Kidney (tissue), 14 donors: ENCODE measurements around the gene AKR1B1. TPM values are rescaled to one million over a fixed set of nuclear protein-coding genes. Genes with fewer than 3 reads are reported as not detected.

ENCODE experiments used
- DNase-seq, 5 donors: peaks; one replicate each; pipeline ENCODE4 v3.0.0-alpha.2; 2013 to 2020
- FAIRE-seq: peaks from 2 replicates; lab custom pipeline; 2012; peaks lifted over from hg19 to GRCh38; lab: Jason Lieb, UNC
- H3K27ac ChIP-seq, 2 donors: one replicate each; pipeline ENCODE4 v1.7.0; 2013; ENCODE audit warnings: low read depth in 2 of 2, low read length in 2 of 2, inconsistent platforms in 1 of 2
- H3K27me3 ChIP-seq: one replicate; pipeline ENCODE4 v1.7.1; 2013; ENCODE audit warnings: low read length, inconsistent platforms; ENCODE audit not compliant: control insufficient read depth, insufficient read depth
- H3K36me3 ChIP-seq, 3 donors: one replicate each; pipeline versions ENCODE4 v1.7.0 to v1.7.1; 2013; ENCODE audit warnings: low read length in 3 of 3, control low read depth in 1 of 3, inconsistent platforms in 1 of 3; ENCODE audit not compliant: insufficient read depth in 3 of 3, control insufficient read depth in 2 of 3
- H3K4me1 ChIP-seq, 3 donors: one replicate each; pipeline versions ENCODE4 v1.7.0 to v1.7.1; 2013; ENCODE audit warnings: low read length in 3 of 3, inconsistent platforms in 1 of 3, low read depth in 1 of 3; ENCODE audit not compliant: control insufficient read depth in 2 of 3, insufficient read depth in 2 of 3
- H3K4me3 ChIP-seq, 3 donors: one replicate each; pipeline versions ENCODE4 v1.7.0 to v1.8.1; 2013; ENCODE audit warnings: low read length in 3 of 3, control low read depth in 1 of 3, inconsistent platforms in 1 of 3
- H3K9ac ChIP-seq, 3 donors: one replicate each; pipeline versions ENCODE4 v1.7.0 to v1.7.1; 2013; ENCODE audit warnings: low read length in 3 of 3, control low read depth in 1 of 3, inconsistent platforms in 1 of 3
- H3K9me3 ChIP-seq, 3 donors: one replicate each; pipeline versions ENCODE4 v1.7.0 to v1.7.1; 2013; ENCODE audit warnings: low read length in 3 of 3, control low read depth in 1 of 3, inconsistent platforms in 1 of 3; ENCODE audit not compliant: control insufficient read depth in 2 of 3, insufficient read depth in 1 of 3
- CTCF ChIP-seq: IDR thresholded peaks from 3 replicates; pipeline ENCODE4 v1.5.1; 2012; ENCODE audit warnings: mild to moderate bottlenecking, moderate library complexity, borderline replicate concordance; ENCODE audit not compliant: insufficient read depth; ENCODE audit errors: extremely low read depth
- intact Hi-C: fragments of 100-400 bp; cut with DNase I; formaldehyde crosslinking; loops from one replicate; pipeline ENCODE4 v1.11.1; 2022
- polyA plus RNA-seq: library from polyadenylated mRNA; stranded (reverse); fragments of 350-450 nt; fragmentation: Illumina TruSeq; extraction: RNeasy Lipid Tissue Mini Kit (QIAGEN cat#74804); gene quantifications from one replicate; pipeline ENCODE4 v1.2.3, GENCODE V29; 2014; ENCODE audit warnings: low read depth, low replicate concordance; ENCODE audit not compliant: insufficient read depth
- total RNA-seq: library from RNA; stranded (reverse); fragmentation: NEBNext Ultra II Directional; extraction: Animal tissue kit (Norgen Biotek cat#: 25700); gene quantifications from one replicate; pipeline ENCODE4 v1.2.1, GENCODE V29; 2021
- donor health status: control.
- donor health status: control.
- donor health status: control.
- donor health status: control.
- donor health status: control.
- donor health status: DM: yes; HTN: yes; CAD: no.
- donor health status: Normal renal cell carcinoma (clear cell type).

Gene AKR1B1
- total and polyA plus RNA-seq, 2 donors from 2014 or later: 93.8 to 183 TPM

- intact Hi-C loops: no loop called here
- H3K4me1 ChIP-seq: no peaks in the 10 kb centered on the region
- H3K36me3 ChIP-seq: no peaks in the 10 kb centered on the region
- H3K4me3 ChIP-seq: no peak overlapping the region
- no peaks in the 10 kb centered on the region for H3K9me3 ChIP-seq
- no peak for TF ChIP-seq CTCF
- no peaks in the 10 kb centered on the region for H3K27me3 ChIP-seq
- no peak for FAIRE-seq
- H3K27ac ChIP-seq: no peak overlapping the region
- no peak for DNase-seq
- no peak overlapping the region for H3K9ac ChIP-seq
Measured at GRCh38 chr7:134465491-134465890, 6.6 kb upstream of the AKR1B1 start.

GRCh38 chr7:134464496-134464895 lies 5.6 kb upstream of the AKR1B1 start:
- H3K27me3 ChIP-seq: no peaks in the 10 kb centered on the region
- FAIRE-seq (no peak), DNase-seq (no peak)
- TF ChIP-seq CTCF: no peak
- no peaks in the 10 kb centered on the region for H3K36me3 ChIP-seq
- H3K9me3 ChIP-seq: no peaks in the 10 kb centered on the region
- no peak overlapping the region for H3K4me3 ChIP-seq
- no peak overlapping the region for H3K27ac ChIP-seq
- H3K9ac ChIP-seq: no peak overlapping the region
- H3K4me1 ChIP-seq: peaks cover 0 to under 1% (median 0%) of the 10 kb centered on the region in 3 donors
- intact Hi-C loops: no loop called here

GRCh38 chr7:134463751-134464150 lies 4.9 kb upstream of the AKR1B1 start:
- Histone ChIP-seq H3K9ac (no peak overlapping the region), H3K4me1 (peaks cover 0 to 4% (median 0%) of the 10 kb centered on the region in 3 donors), H3K36me3 (no peaks in the 10 kb centered on the region), H3K9me3 (no peaks in the 10 kb centered on the region), H3K27ac (no peak overlapping the region), H3K4me3 (no peak overlapping the region), H3K27me3 (no peaks in the 10 kb centered on the region)
- no peak for TF ChIP-seq CTCF
- intact Hi-C loops: no loop called here
- FAIRE-seq (no peak), DNase-seq (no peak)

- intact Hi-C loops: no loop called here
- TF ChIP-seq CTCF: no peak
- Histone ChIP-seq H3K4me1 (peaks cover 0 to 4% (median 0%) of the 10 kb centered on the region in 3 donors), H3K27ac (no peak overlapping the region), H3K9me3 (no peaks in the 10 kb centered on the region), H3K9ac (no peak overlapping the region), H3K36me3 (no peaks in the 10 kb centered on the region), H3K4me3 (no peak overlapping the region), H3K27me3 (no peaks in the 10 kb centered on the region)
- FAIRE-seq (no peak), DNase-seq (no peak)
Measured at GRCh38 chr7:134462337-134462925, 3.5 kb upstream of the AKR1B1 start.
